IMR-90 (cell line): ENCODE data around the gene CPLX1. TPM values are rescaled to one million over a fixed set of nuclear protein-coding genes. Genes with fewer than 3 reads are reported as not detected.

Experiments
- ATAC-seq: fragments of 200-7000 bp; cut with Tn5 transposase; 2 replicates; pipeline ENCODE4 v1.9.1; 2020; ENCODE audit warnings: low read depth, mild to moderate bottlenecking, moderate library complexity
- BruUV-seq: library from RNA; stranded (reverse); fragments of 400-500 nt; replicated peaks from 2 replicates; lab custom pipeline; 2021; lab: Mats Ljungman, UMichigan
- CTCF ChIA-PET: fragments of 300-600 bp; formaldehyde crosslinking; extraction: SDS; loops from one replicate; lab custom pipeline; 2021; ENCODE audit warnings: antibody characterized with exemption; lab: Yijun Ruan, JAX
- POLR2A ChIA-PET: fragments of 300-600 bp; sonication (Branson Sonifier 250); formaldehyde crosslinking; loops from one replicate; lab custom pipeline; 2022; ENCODE audit warnings: antibody characterized with exemption; ENCODE audit not compliant: unreplicated experiment; lab: Charles Lee
- DNase-seq: peaks from one replicate; pipeline ENCODE4 v3.0.0; 2013
- H2AFZ ChIP-seq: replicated peaks from 2 replicates; pipeline ENCODE3; 2013; ENCODE audit warnings: low read length, mild to moderate bottlenecking; ENCODE audit not compliant: poor library complexity
- H2AK5ac ChIP-seq: 2 replicates; pipeline ENCODE4 v1.6.1; 2013; ENCODE audit warnings: low read depth, low read length, inconsistent platforms
- H2AK9ac ChIP-seq: replicated peaks from 2 replicates; pipeline ENCODE3; 2013; ENCODE audit warnings: mild to moderate bottlenecking, low read depth, low read length, moderate library complexity; ENCODE audit not compliant: poor library complexity
- H2BK120ac ChIP-seq: 2 replicates; pipeline ENCODE4 v1.6.1; 2013; ENCODE audit warnings: low read depth, low read length, inconsistent platforms
- H2BK15ac ChIP-seq: 3 replicates; pipeline ENCODE4 v1.6.1; 2013; ENCODE audit warnings: low read depth, low read length, inconsistent platforms
- H2BK20ac ChIP-seq: 2 replicates; pipeline ENCODE4 v1.6.1; 2013; ENCODE audit warnings: low read depth, mild to moderate bottlenecking, inconsistent platforms, low read length, moderate library complexity
- H2BK5ac ChIP-seq: 2 replicates; pipeline ENCODE4 v1.6.1; 2013; ENCODE audit warnings: mild to moderate bottlenecking, low read depth, low read length, inconsistent platforms; ENCODE audit not compliant: poor library complexity, severe bottlenecking
- H3K14ac ChIP-seq: replicated peaks from 2 replicates; pipeline ENCODE4 v1.6.1; 2013; ENCODE audit warnings: low read depth, low read length, inconsistent platforms
- H3K18ac ChIP-seq: 2 replicates; pipeline ENCODE4 v1.6.1; 2013; ENCODE audit warnings: low read depth, low read length, control low read depth
- H3K23ac ChIP-seq: 2 replicates; pipeline ENCODE4 v1.6.1; 2013; ENCODE audit warnings: low read depth, low read length, inconsistent platforms
- H3K27ac ChIP-seq: 2 replicates; pipeline ENCODE4 v1.5.1; 2013; ENCODE audit warnings: mild to moderate bottlenecking, control low read depth, low read length; ENCODE audit not compliant: insufficient read depth
- H3K27me3 ChIP-seq: 2 replicates; pipeline ENCODE4 v1.6.1; 2013; ENCODE audit warnings: low read length; ENCODE audit not compliant: control insufficient read depth, insufficient read depth
- H3K36me3 ChIP-seq: 2 replicates; pipeline ENCODE4 v1.6.1; 2013; ENCODE audit warnings: low read length, mixed read lengths; ENCODE audit not compliant: control insufficient read depth, insufficient read depth
- H3K4ac ChIP-seq: 2 replicates; pipeline ENCODE4 v1.6.1; 2013; ENCODE audit warnings: low read depth, low read length, inconsistent platforms
- H3K4me1 ChIP-seq: 2 replicates; pipeline ENCODE4 v1.6.1; 2013; ENCODE audit warnings: low read length, mixed read lengths; ENCODE audit not compliant: control insufficient read depth, insufficient read depth
- H3K4me2 ChIP-seq: 2 replicates; pipeline ENCODE4 v1.6.1; 2013; ENCODE audit warnings: low read depth, mild to moderate bottlenecking, control low read depth, low read length, moderate library complexity
- H3K4me3 ChIP-seq: 2 replicates; pipeline ENCODE4 v1.5.1; 2013; ENCODE audit warnings: low read depth, mild to moderate bottlenecking, control low read depth, low read length, moderate library complexity; ENCODE audit not compliant: insufficient read depth
- H3K56ac ChIP-seq: 2 replicates; pipeline ENCODE4 v1.6.1; 2013; ENCODE audit warnings: low read length, inconsistent platforms; ENCODE audit not compliant: insufficient read depth; ENCODE audit errors: extremely low read depth
- H3K79me1 ChIP-seq, 2 experiments: 2 replicates each; pipeline ENCODE4 v1.6.1; 2013; ENCODE audit warnings: low read length in 2 of 2, inconsistent platforms in 1 of 2, low read depth in 1 of 2
- H3K9ac ChIP-seq: 2 replicates; pipeline ENCODE4 v1.6.1; 2013; ENCODE audit warnings: low read depth, low read length, control low read depth
- H3K9me1 ChIP-seq: 2 replicates; pipeline ENCODE4 v1.6.1; 2013; ENCODE audit warnings: low read length, inconsistent platforms; ENCODE audit not compliant: insufficient read depth
- H3K9me3 ChIP-seq: 2 replicates; pipeline ENCODE4 v1.6.1; 2013; ENCODE audit warnings: low read length; ENCODE audit not compliant: control insufficient read depth, insufficient read depth
- H4K20me1 ChIP-seq: 2 replicates; pipeline ENCODE4 v1.6.1; 2013; ENCODE audit warnings: low read length, inconsistent platforms; ENCODE audit not compliant: insufficient read depth
- H4K5ac ChIP-seq: 2 replicates; pipeline ENCODE4 v1.6.1; 2013; ENCODE audit warnings: mild to moderate bottlenecking, low read depth, low read length, control low read depth
- H4K8ac ChIP-seq, 2 experiments: 2 replicates each; pipeline ENCODE4 v1.6.1; 2013; ENCODE audit warnings: low read depth in 2 of 2, low read length in 2 of 2, control low read depth in 1 of 2, inconsistent platforms in 1 of 2
- H4K91ac ChIP-seq: 2 replicates; pipeline ENCODE4 v1.6.1; 2013; ENCODE audit warnings: low read depth, low read length, inconsistent platforms; ENCODE audit not compliant: insufficient read depth
- BHLHE40 ChIP-seq: fragments of 150-350 bp; IDR thresholded peaks from 2 replicates; pipeline ENCODE4 v1.6.1; 2016; ENCODE audit warnings: mild to moderate bottlenecking, low read depth, low read length
- CEBPB ChIP-seq: IDR thresholded peaks from 2 replicates; pipeline ENCODE4 v1.6.1; 2012; ENCODE audit warnings: low read depth, low read length, improper control_type of control experiment
- CHD1 ChIP-seq: IDR thresholded peaks from 2 replicates; pipeline ENCODE4 v1.6.1; 2012; ENCODE audit warnings: low read depth, low read length, improper control_type of control experiment
- FOS ChIP-seq: fragments of 150-350 bp; IDR thresholded peaks from 2 replicates; pipeline ENCODE4 v1.6.1; 2016; ENCODE audit warnings: low read depth, low read length
- MAFK ChIP-seq: IDR thresholded peaks from 2 replicates; pipeline ENCODE4 v1.6.1; 2012; ENCODE audit warnings: low read depth, low read length, improper control_type of control experiment
- MAZ ChIP-seq: IDR thresholded peaks from 2 replicates; pipeline ENCODE4 v1.6.1; 2012; ENCODE audit warnings: low read depth, mild to moderate bottlenecking, low read length, improper control_type of control experiment, moderate library complexity, borderline replicate concordance
- POLR2A ChIP-seq: IDR thresholded peaks from 2 replicates; pipeline ENCODE4 v1.6.1; 2012; ENCODE audit warnings: mild to moderate bottlenecking, low read depth, low read length
- RAD21 ChIP-seq: IDR thresholded peaks from 2 replicates; pipeline ENCODE4 v1.6.1; 2012; ENCODE audit warnings: low read length, improper control_type of control experiment
- RCOR1 ChIP-seq: IDR thresholded peaks from 2 replicates; pipeline ENCODE4 v1.6.1; 2012; ENCODE audit warnings: mild to moderate bottlenecking, low read length, improper control_type of control experiment; ENCODE audit not compliant: insufficient replicate concordance
- RFX5 ChIP-seq: IDR thresholded peaks from 2 replicates; pipeline ENCODE4 v1.8.0; 2012; ENCODE audit warnings: low read depth, mild to moderate bottlenecking, low read length, moderate library complexity
- SMC3 ChIP-seq: fragments of 150-350 bp; IDR thresholded peaks from 2 replicates; pipeline ENCODE4 v1.6.1; 2016; ENCODE audit warnings: low read depth, mild to moderate bottlenecking, antibody characterized with exemption, low read length, moderate library complexity
- WGBS, 2 experiments: methylation state at CpG; one replicate each; pipeline versions ENCODE4 v1.1.5 to v1.1.7; 2013; ENCODE audit warnings: missing lambda C conversion rate in 2 of 2; ENCODE audit not compliant: insufficient read length in 1 of 2; ENCODE audit errors: extremely low coverage in 2 of 2; 5-methylcytosine and 5-hydroxymethylcytosine counted together
- dilution Hi-C: fragments of 300-500 bp; cut with HindIII; formaldehyde crosslinking; loops from one replicate; pipeline ENCODE4 v1.14.3; 2018; ENCODE audit warnings: low sequenced_read_pairs; ENCODE audit not compliant: unreplicated experiment
- in situ Hi-C: fragments of 300-500 bp; cut with MboI; formaldehyde crosslinking; loops from 3 replicates; pipeline ENCODE4 v1.14.3; 2019; ENCODE audit warnings: low sequenced_read_pairs, inconsistent platforms, mixed read lengths
- intact Hi-C: fragments of 100-400 bp; cut with micrococcal nuclease; formaldehyde crosslinking; loops from 2 replicates; pipeline ENCODE4 v1.10.0; 2022
- polyA plus RNA-seq, 3 experiments: library from polyadenylated mRNA; depleted of rRNA; stranded (reverse); fragments of >200 nt; gene quantifications; 2 replicates each; pipeline ENCODE4 v1.2.3, GENCODE V29; 2012; ENCODE audit warnings: low replicate concordance in 1 of 3
- total RNA-seq: library from RNA; depleted of rRNA; stranded (reverse); fragments of >200 nt; gene quantifications from 2 replicates; pipeline ENCODE4 v1.2.3, GENCODE V29; 2012
- TF ChIP-seq, protein P1 (sequence below): fragments of 150-350 bp; IDR thresholded peaks from 2 replicates; pipeline ENCODE4 v1.6.1; 2016; ENCODE audit warnings: low read depth, mild to moderate bottlenecking, low read length, moderate library complexity, borderline replicate concordance
- TF ChIP-seq, protein P2 (sequence below): conservative IDR thresholded peaks from 2 replicates; pipeline ENCODE4 v1.5.1; 2012; ENCODE audit warnings: mild to moderate bottlenecking, low read depth, low read length, improper control_type of control experiment

CPLX1 gene
- total and polyA plus RNA-seq, 2 of the 4 experiments (the other 2 are of a cell fraction): 0.05 TPM; not detected in 1

DNA sequence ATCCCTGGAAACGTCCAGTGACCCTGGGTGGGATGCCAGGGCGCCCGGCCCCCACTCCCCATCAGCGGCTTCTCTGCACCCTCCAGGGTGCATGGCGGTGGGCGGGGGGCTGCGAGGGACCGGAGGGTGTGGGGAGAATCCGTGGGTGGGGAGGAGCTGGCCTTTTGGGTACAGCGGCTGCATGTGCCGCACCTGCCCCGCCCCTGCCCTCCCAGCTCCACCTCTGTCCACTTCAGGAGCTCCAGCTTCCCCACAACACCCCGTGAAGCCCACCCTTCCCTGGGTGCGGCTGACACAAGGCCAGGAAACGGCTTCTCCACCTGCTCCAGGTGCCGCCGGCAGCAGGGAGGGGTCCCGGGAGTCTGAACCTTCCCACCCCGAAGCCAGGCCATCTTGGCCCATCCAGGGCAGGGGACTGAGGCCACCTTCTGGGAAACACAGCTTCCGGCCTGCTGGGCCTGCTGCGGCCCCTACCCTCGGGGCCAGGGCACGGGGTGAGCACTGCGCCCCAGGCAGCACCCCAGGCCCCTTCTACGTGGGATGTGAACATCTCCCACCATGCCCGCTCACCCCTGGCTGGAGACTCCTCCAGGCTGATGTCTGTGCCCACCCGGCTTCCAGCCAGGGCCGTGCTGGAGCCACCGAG lies 34.6 kb downstream of the CPLX1 start:
- Histone ChIP-seq H3K9ac (no peak overlapping the region), H3K4me3 (no peak overlapping the region), H3K9me1 (no peaks in the 10 kb centered on the region), H4K5ac (no peak overlapping the region), H3K56ac (no peak overlapping the region), H3K36me3 (no peaks in the 10 kb centered on the region), H2BK120ac (no peak overlapping the region), H3K9me3 (no peaks in the 10 kb centered on the region), H3K4ac (no peak overlapping the region), H3K14ac (no peak overlapping the region), H3K18ac (no peak overlapping the region), H4K91ac (no peak overlapping the region), H3K4me2 (no peak overlapping the region), H3K27me3 (peaks cover 77% of the 10 kb centered on the region), H3K23ac (no peak overlapping the region), H3K4me1 (no peaks in the 10 kb centered on the region), H2AK9ac (no peak overlapping the region), H3K27ac (no peak overlapping the region), H2BK5ac (no peak overlapping the region), H4K20me1 (no peaks in the 10 kb centered on the region), H3K79me1 (no peaks in the 10 kb centered on the region), H2AFZ (no peak overlapping the region), H4K8ac (no peak overlapping the region), H2BK15ac (no peak overlapping the region), H2AK5ac (no peak overlapping the region), H2BK20ac (no peak overlapping the region)
- ATAC-seq (no peak), DNase-seq (no peak)
- intact Hi-C loops: no loop called here
- WGBS, 2 experiments: 66% methylated on average over 11 of the region's 29 CpGs; no CpG with 5 or more reads in 1 of the 2 experiments
- TF ChIP-seq FOS (no peak), MAFK (no peak), RFX5 (no peak), CHD1 (no peak), BHLHE40 (no peak), MAZ (no peak), CEBPB (no peak), POLR2A (no peak), SMC3 (no peak), RAD21 (no peak), RCOR1 (no peak)
- TF ChIP-seq, protein P1, sequence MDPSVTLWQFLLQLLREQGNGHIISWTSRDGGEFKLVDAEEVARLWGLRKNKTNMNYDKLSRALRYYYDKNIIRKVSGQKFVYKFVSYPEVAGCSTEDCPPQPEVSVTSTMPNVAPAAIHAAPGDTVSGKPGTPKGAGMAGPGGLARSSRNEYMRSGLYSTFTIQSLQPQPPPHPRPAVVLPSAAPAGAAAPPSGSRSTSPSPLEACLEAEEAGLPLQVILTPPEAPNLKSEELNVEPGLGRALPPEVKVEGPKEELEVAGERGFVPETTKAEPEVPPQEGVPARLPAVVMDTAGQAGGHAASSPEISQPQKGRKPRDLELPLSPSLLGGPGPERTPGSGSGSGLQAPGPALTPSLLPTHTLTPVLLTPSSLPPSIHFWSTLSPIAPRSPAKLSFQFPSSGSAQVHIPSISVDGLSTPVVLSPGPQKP: no peak
- TF ChIP-seq, protein P2, sequence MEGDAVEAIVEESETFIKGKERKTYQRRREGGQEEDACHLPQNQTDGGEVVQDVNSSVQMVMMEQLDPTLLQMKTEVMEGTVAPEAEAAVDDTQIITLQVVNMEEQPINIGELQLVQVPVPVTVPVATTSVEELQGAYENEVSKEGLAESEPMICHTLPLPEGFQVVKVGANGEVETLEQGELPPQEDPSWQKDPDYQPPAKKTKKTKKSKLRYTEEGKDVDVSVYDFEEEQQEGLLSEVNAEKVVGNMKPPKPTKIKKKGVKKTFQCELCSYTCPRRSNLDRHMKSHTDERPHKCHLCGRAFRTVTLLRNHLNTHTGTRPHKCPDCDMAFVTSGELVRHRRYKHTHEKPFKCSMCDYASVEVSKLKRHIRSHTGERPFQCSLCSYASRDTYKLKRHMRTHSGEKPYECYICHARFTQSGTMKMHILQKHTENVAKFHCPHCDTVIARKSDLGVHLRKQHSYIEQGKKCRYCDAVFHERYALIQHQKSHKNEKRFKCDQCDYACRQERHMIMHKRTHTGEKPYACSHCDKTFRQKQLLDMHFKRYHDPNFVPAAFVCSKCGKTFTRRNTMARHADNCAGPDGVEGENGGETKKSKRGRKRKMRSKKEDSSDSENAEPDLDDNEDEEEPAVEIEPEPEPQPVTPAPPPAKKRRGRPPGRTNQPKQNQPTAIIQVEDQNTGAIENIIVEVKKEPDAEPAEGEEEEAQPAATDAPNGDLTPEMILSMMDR: no peak
- BruUV-seq: no TSS peak
- POLR2A ChIA-PET: no interaction called here
- dilution Hi-C loops: no loop called here
- CTCF ChIA-PET: no interaction called here
- in situ Hi-C loops: no loop called here
